ENCODE measurements around the gene TGFBR3. TPM values are rescaled to one million over a fixed set of nuclear protein-coding genes. Genes with fewer than 3 reads are reported as not detected.

Gene TGFBR3
- polyA plus RNA-seq, 5 donors: 29.0 to 53.2 (median 48.1) TPM

DNA sequence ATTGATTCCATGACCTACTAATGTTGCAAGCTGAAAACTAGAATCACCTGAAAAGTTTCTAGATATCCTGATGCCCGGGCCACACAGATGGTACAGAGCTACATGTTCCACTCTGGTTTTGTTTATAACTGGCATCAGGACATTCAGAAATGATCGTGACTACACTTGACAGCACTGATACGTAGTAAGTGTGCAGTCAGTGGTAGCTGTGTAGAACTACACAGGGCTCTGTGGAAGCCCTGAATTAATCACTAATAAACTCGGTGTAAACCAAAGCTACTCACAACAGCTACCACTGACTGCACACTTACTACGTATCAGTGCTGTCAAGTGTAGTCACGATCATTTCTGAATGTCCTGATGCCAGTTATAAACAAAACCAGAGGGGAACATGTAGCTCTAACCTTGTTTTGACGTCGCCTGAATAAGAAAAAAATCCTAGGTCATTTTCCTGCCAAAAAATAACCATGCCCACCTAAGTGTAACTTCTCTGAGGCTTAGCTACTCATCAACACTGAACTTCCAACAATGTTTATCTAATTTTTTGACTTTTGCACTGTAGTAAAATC, 149.7 kb downstream of the TGFBR3 start:
- no peak for DNase-seq

DNA sequence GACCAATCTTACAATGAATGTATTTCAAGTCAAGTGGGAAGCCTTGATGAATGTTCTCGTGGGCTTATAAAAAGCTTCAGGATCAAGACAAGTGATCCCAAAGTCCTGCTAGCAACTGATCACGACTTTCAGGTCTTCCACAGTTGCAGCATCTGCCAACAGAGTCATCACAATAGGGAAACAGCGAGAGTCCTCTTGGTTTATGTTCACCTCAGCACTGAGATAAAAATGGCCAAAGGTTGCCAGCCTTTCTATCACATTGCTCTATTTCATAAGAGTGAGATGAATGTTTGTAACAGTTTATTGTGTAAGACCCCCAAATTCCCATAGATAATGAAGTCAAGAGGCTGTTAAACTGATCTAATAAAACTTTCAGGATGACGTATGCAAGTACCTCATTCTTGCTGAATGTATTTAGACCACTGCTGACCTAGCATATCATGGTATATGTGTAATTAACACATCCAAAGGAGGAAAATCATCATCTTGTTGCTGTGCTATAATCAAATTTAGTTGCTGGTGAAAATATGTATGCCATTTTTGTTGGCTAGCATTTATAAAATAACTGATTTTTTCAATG, 150.6 kb downstream of the TGFBR3 start:
- no peak for DNase-seq

GRCh38 chr1:91734761-91735160, 151.2 kb downstream of the TGFBR3 start:
- DNase-seq: no peak

- DNase-seq: no peak
Measured at GRCh38 chr1:91733108-91733710, 152.7 kb downstream of the TGFBR3 start.

DNA sequence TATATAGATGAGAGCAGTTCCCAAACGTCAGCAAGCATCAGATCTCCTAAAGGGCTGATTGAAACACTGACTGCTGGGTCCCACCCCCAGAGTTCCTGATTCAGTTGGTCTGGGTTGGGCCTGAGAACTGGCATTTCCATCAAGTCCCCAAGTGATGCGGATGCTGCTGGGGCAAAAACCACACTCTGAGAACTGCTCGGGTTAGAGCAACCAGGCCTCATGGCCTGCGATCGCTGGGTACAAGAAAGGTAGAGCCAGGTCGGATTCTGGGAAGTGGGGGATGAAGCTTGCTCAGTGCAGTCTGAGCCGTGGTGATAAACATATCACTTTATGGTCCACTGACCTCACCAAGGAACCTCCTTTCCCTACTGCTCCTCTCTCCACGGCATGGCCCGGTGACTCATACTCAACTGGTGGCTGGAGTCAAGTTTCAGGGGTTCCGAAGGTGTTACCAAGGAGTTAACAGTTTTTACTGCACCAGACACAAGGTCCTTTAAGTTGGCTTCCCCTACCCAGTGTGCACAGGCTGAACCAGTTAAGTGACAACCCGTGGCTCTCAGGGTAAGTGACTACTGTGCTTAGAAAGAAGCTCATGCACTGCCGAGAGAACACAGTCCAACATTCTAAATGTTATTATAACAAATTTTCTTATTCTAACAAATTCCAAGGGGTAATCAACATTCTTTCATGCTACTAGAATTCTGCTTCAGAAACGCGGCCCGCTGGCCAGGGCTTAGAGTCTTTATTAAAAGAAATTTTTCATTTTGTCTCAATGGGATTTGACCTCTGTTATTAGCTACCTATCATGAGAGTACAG, 153.5 kb downstream of the TGFBR3 start:
- DNase-seq: no peak

DNA sequence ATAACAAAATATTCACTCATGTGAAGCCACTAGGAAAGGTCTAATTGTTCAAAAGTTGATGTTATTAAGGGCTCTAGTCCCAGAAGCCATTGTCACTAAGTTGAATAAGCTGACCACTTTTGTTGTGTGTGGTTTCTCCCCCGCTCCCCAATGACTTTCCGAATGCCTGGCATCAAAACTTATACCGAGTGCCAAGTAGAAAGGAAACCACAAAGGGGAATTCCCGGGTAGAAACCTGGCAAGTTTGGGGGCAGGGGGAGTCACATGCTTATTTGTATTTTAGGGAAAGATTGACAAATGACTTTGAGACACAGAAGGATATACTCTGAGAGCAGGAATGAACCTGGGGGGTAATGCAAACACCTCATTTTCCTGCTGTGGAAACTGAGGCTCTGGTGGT, 154.1 kb downstream of the TGFBR3 start:
- DNase-seq: no peak

GRCh38 chr1:91730801-91731732, 154.9 kb downstream of the TGFBR3 start:
- DNase-seq: no peak

GRCh38 chr1:91729621-91730358, 156.2 kb downstream of the TGFBR3 start:
- no peak for DNase-seq

DNA sequence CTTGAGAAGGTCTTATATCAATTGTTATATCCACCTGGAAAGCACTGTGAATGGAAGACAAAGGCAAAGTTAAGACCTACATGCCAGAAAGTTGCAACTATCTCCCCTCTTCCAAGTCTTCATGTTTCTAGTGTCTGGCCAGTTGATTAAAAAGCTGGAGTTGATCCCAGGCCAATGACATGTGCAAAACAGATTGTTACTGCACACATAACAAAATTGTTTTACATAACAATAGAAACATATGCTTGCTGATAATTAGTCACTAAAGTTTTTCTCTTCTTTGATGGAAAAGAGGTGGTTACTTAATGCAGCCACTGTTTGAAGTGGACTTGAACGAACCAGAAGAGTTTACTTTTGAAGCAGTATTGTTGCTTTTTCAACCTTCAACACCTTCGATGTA, 158.2 kb downstream of the TGFBR3 start:
- DNase-seq: no peak

DNA sequence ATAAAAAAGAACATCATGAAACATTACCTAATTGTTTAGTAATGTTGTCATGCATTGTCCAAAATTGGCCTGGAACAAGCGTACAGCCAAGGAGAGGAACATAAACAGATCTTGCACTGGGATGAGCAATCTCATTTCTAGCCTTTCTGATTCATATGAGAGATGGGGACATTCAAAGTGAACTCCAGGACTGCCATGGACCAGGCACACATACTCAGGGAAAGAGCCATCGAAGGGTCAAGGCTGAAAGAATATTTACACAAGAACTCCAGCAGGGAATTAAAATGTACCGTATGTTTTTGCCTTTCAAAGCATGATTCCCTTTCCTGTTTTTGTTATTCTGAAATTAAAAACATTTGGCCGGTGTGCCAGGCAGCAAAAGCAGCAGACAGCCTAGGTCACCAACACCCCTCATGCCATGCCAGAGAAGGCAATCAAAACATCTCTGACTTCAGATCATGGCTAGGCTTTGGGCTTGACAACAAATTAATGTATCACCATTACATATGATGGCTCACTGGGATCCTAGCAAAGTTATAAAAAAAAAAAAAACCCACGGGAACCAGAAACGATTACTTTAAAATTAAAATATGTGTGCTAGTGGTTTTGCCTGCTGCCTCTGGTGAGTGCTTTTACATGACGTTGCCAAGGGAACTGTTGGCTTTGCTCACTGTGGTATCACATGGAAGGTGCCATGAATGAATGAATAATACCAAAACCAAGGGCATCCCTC, 159.8 kb downstream of the TGFBR3 start:
- peak in 1 of 2 donors; percentile 58 for DNase-seq

DNA sequence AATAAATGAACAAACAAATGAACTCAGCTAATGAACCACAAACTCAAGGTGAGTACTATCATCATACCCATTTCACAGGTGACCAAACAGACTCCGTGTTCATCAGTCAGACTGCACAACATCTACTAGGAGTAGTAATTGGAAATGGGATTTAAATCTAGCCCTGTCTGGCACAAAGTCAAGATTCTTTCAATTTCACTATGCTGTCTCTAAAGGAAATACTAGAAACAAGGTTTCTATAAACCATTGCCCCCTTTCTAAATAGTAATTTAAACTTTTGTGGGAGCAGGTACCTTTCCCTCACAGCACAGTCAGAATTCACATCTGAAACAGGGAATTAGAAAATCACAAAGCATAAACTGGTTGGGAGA, 160.3 kb downstream of the TGFBR3 start:
- DNase-seq: no peak

- DNase-seq: no peak
Measured at GRCh38 chr1:91724644-91725043, 161.3 kb downstream of the TGFBR3 start.

DNA sequence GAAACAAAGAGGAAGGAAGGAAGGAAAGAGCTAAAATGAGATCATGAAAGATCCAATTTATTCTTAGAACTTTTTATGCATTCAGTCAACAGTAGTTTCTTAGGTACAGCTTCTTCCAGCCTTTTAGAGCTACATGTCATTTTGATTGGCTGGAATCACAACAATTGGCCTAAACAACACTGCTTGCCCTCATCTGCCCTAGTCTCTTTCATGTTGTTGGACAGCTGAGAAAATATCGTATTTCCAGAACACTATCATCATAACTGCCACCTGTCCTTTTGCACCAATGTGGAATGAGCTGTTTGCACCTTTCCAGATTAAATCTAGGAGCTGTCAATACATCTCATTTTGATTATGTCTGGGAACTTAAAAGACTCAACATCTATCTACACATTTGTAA, 161.7 kb downstream of the TGFBR3 start:
- DNase-seq: no peak

- no peak for DNase-seq
Measured at GRCh38 chr1:91720044-91720443, 165.9 kb downstream of the TGFBR3 start.

GRCh38 chr1:91718877-91719276, 167.1 kb downstream of the TGFBR3 start:
- DNase-seq: no peak

GRCh38 chr1:91718368-91718767, 167.6 kb downstream of the TGFBR3 start:
- DNase-seq: no peak

GRCh38 chr1:91717839-91718238, 168.1 kb downstream of the TGFBR3 start:
- DNase-seq: no peak

GRCh38 chr1:91716339-91716738, 169.6 kb downstream of the TGFBR3 start:
- DNase-seq: no peak

DNA sequence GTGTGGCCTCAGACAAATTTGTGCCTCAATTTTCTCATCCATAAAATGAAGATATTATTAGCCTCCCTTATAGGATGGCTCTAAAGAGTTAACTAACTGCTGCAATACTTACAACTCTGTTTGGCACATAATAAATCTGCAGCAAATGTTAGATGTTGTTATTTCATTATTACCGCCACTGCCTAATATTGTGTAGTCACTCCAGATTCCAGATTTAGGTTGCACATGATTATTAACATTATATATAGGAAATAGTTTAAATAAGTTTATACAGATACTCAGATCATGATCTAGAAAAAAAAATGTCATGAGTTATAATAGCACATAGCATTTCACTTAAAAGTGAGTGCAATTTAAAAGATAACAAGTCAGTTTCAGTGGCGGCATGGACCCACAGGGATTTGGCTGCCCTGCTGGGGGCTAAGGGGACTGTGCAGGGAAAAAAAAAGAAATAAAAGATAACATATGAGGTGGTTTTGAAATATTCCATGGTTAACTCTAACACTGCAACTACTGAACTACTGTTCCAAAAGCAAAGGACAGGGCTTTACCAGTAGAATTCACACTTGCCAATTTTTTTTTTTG, 170.4 kb downstream of the TGFBR3 start:
- DNase-seq: peak; percentile 72 to 77

GRCh38 chr1:91714867-91715381, 171.0 kb downstream of the TGFBR3 start:
- no peak for DNase-seq
